Measurements from ENCODE around the gene PI4KA.
"Not testable (repeated sequence)": the region's sequence is repeated elsewhere in the genome, so short reads cannot be mapped to it uniquely, and the experiment has no call there.

The PI4KA gene

GRCh38 chr22:20695205-20695604 lies 163.4 kb downstream of the PI4KA start:
- DNase-seq (ENCODE audit: low read depth in 2 of 2), result not testable (repeated sequence)

- DNase-seq (ENCODE audit: low read depth in 2 of 2), result not testable (repeated sequence)
Measured at GRCh38 chr22:20694256-20694655, 164.4 kb downstream of the PI4KA start.

GRCh38 chr22:20692926-20693325 lies 165.7 kb downstream of the PI4KA start:
- DNase-seq (ENCODE audit: low read depth in 2 of 2), result not testable (repeated sequence)

DNA sequence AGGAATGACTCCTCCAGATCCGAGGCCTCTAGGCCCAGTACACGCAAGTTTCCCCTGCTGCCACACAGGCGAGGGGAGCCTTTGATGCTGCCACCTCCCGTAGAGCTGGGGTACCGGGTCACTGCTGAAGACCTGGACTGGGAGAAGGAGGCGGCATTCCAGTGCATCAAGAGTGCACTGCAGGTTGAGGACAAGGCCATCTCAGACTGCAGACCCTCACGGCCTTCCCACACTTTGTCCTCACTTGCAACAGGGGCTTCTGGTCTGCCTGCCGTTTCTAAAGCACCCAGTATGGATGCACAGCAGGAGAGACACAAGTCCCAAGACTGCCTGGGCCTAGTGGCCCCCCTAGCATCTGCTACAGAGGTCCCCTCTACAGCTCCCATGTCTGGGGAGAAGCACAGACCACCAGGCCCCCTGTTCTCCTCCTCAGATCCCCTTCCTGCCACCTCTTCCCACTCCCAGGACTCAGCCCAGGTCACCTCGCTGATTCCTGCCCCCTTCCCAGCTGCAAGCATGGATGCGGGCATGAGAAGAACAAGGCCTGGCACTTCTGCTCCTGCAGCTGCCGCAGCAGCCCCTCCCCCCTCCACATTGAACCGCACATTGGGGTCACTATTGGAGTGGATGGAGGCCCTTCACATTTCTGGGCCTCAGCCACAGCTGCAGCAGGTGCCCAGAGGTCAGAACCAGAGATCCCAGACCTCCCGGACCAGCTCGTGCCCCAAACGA lies 167.9 kb downstream of the PI4KA start:
- not testable (repeated sequence) for DNase-seq (ENCODE audit: low read depth in 2 of 2)

- DNase-seq (ENCODE audit: low read depth in 2 of 2), result not testable (repeated sequence)
Measured at GRCh38 chr22:20687356-20688172, 171.0 kb downstream of the PI4KA start.

DNA sequence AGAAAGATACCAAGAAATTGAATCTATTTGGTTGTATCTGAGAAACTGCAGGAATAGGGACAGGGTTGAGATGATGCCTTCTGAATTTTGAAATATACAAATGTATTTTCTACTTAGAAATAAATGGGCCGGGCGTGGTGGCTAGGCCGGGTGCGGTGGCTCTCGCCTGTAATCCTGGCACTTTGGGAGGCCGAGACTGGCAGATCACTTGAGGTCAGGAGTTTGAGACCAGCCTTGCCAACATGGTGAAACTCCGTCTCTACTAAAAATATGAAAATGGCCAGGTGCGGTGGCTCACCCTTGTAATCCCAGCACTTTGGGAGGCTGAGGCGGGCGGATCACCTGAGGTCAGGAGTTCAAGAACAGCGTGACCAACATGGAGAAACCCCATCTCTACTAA lies 172.8 kb downstream of the PI4KA start:
- DNase-seq (ENCODE audit: low read depth in 2 of 2), result not testable (repeated sequence)

DNA sequence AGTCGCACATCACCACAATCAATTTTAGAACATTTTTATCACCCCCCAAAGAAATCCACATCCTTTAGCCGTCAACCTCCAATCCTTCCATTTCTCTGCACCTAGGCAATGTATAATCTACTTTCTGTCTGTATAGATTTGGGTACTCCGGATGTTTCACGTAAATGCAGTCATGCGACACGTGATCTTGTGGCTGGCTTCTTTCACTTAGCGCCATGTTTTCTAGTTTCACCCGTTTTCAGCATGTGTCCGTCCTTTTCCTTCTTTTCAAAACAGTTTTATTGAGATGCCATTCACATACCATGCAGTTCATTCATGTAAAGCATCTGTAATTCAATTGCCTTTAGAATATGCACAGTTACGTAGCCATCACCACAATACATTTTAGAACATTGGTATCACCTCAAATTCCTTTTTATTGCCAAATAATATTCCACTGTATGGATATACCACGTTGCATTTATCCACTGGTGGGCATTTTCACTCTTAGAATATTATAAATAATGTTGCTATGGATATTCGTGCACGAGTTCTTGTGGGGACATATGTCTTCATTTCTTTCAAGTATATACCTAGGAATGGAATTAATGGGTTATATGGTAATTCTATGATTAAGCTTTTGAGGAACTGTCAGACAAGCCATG lies 179.7 kb downstream of the PI4KA start:
- not testable (repeated sequence) for DNase-seq (ENCODE audit: low read depth in 2 of 2)

- DNase-seq (ENCODE audit: low read depth in 2 of 2), result no peak
Measured at GRCh38 chr22:20677684-20678242, 180.8 kb downstream of the PI4KA start.

GRCh38 chr22:20675613-20676012 lies 183.0 kb downstream of the PI4KA start:
- DNase-seq (ENCODE audit: low read depth in 2 of 2), result not testable (repeated sequence)

DNA sequence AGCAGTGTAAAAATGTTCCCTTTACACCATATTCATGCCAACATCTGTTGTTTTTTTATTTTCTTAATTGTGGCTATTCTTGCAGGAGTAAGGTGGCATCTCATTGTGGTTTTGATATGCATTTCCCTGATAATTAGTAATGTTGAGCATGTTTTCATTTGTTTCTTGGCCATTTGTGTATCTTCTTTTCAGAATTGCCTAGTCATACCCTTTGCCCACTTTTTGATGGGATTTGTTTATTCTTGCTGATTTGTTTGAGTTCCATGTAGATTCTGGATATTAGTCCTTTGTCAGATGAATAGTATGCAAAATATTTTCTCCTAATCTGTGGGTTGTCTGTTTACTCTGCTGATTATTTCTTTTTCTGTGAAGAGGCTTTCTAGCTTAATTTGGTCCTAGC lies 183.6 kb downstream of the PI4KA start:
- DNase-seq (ENCODE audit: low read depth in 2 of 2), result no peak

GRCh38 chr22:20673295-20674195 lies 185.1 kb downstream of the PI4KA start:
- no peak for DNase-seq (ENCODE audit: low read depth in 2 of 2)

- no peak for DNase-seq (ENCODE audit: low read depth in 2 of 2)
Measured at GRCh38 chr22:20672732-20673131, 185.9 kb downstream of the PI4KA start.

DNA sequence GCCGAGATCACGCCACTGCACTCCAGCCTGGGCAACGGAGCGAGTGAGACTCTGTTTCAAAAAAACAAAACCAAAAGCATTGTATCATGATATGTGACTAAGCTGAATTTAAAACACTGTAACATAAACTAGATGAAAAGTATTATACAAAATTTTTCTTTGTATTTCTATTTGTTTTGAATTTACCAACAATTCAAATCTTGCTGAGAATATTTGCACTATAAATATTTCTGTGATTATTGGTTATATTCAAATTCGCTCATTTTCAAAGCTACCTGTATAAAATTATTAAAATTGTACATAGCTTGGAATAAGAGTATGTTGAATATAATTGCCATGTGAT lies 186.6 kb downstream of the PI4KA start:
- no peak for DNase-seq (ENCODE audit: low read depth in 2 of 2)

GRCh38 chr22:20671409-20672081 lies 187.1 kb downstream of the PI4KA start:
- no peak for DNase-seq (ENCODE audit: low read depth in 2 of 2)

DNA sequence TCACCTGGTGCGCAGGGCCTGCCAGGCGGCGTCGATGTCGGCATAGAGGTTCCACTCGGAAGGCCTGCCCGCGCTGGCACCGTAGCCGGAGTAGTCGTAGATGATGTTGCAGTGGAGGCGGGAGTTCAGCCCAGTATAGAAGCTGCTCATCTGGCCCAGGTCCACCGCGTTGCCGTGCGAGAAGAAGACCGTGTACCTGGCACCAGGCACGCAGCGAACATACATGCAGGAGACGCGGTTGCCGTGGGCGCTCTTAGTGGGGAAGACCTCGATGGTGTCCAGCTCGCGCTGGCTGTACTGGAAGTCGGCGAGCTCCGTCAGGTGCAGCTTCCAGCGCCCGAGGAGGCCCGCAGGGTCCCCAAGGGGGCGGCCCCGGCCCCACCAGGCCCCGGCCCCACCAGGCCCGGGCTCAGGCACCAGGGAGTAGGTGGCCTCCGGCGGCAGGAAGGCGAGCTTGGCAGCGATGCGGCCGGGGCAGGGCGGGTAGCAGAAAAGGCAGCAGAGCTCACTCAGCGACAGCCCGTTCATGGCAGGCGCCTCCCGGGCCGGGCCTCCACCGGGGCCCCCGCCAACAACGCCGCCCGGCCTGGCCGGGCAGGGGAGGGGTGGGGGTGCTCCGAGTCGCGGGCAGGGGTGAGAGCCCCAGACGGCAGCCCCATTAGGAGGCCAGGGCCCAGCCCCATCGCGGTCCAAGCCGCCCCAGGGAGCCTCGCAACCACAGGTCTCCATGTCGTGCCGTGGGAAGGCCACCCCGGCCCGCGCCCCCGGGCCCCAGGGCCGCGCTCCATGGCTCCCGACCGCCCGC lies 188.0 kb downstream of the PI4KA start:
- not testable (repeated sequence) for DNase-seq (ENCODE audit: low read depth in 2 of 2)

DNA sequence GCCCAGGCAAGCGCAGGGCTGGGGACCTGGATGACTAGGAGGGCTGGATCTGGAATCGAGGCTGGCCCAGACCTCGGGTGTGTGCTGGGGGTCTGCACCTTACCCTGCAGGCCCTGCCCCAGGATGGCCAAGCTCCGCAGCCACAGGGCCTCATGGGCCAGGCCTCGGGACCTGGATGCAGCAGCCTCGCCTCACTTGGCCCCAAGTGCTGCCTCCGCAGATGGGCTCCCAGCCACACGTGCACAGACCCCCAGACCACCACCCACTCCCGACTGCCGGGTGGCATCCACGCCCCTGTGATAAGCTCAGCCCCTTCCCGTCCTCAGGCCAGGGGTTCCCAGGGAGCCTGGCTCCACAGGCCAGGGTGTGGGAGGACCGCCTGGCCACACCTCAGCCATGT lies 188.7 kb downstream of the PI4KA start:
- not testable (repeated sequence) for DNase-seq (ENCODE audit: low read depth in 2 of 2)

DNA sequence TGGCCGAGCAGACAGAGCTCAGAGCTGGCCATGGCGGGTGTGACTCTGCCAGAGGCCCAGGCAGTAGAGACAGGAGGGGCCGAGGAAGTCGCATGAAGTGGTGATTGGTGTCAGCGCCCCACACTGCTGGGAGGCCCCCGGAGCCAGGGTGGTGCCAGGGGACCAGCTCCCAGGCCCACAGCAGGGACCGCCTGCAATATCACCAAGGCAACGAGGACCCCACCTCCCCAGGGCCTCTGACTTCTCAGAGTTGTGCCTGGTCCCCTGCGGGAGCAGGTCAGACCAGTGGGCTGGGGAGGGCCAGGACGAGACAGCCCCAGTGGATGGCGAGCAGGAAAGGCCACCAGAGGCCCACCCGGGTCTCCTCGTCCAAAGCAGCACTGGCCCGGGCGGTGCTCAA lies 189.1 kb downstream of the PI4KA start:
- not testable (repeated sequence) for DNase-seq (ENCODE audit: low read depth in 2 of 2)

- not testable (repeated sequence) for DNase-seq (ENCODE audit: low read depth in 2 of 2)
Measured at GRCh38 chr22:20668769-20669168, 189.8 kb downstream of the PI4KA start.

- DNase-seq (ENCODE audit: low read depth in 2 of 2), result not testable (repeated sequence)
Measured at GRCh38 chr22:20668226-20668625, 190.4 kb downstream of the PI4KA start.

- DNase-seq (ENCODE audit: low read depth in 2 of 2), result not testable (repeated sequence)
Measured at GRCh38 chr22:20667548-20667947, 191.1 kb downstream of the PI4KA start.

All from stimulated activated CD4-positive, alpha-beta T cell treated with anti-CD3 and anti-CD28 coated beads, Interleukin-1b, Interleukin-23, amount 100 ng/mL, for 4 hours (primary cell).